Transverse colon (tissue), 4 donors: ENCODE measurements around the gene GALNT18. TPM values are rescaled to one million over a fixed set of nuclear protein-coding genes. Genes with fewer than 3 reads are reported as not detected.

Experiments used
- DNase-seq: peaks from one replicate; pipeline ENCODE4 v3.0.0-alpha.2; 2019
- H3K27ac ChIP-seq, 4 donors: fragments of 200-600 bp; sonication (generic); 2 replicates each; pipeline ENCODE4 v1.5.1; 2016 to 2018; ENCODE audit warnings: inconsistent platforms in 4 of 4
- H3K27me3 ChIP-seq: fragments of 200-600 bp; sonication (generic); 2 replicates; pipeline ENCODE4 v1.5.1; 2017; ENCODE audit warnings: inconsistent platforms
- H3K36me3 ChIP-seq, 4 donors: fragments of 200-600 bp; sonication (generic); 2 replicates each; pipeline ENCODE4 v1.5.1; 2017 to 2019; ENCODE audit warnings: inconsistent platforms in 4 of 4
- H3K4me1 ChIP-seq, 4 donors: fragments of 200-600 bp; sonication (generic); 2 replicates each; pipeline ENCODE4 v1.5.1; 2017 to 2020; ENCODE audit warnings: inconsistent platforms in 4 of 4
- H3K4me3 ChIP-seq, 4 donors: fragments of 200-600 bp; sonication (generic); 1 replicate in 1 of 4; 2 replicates in 3 of 4; pipeline versions ENCODE4 v1.5.1 to v1.6.1; 2017 to 2019; ENCODE audit warnings: inconsistent platforms in 4 of 4
- H3K9me3 ChIP-seq, 2 donors: fragments of 200-600 bp; sonication (generic); 2 replicates each; pipeline ENCODE4 v1.5.1; 2017 to 2019; ENCODE audit warnings: inconsistent platforms in 2 of 2
- CTCF ChIP-seq, 5 experiments: fragments of 200-600 bp in 3 of 5; fragments of 450-650 bp in 2 of 5; sonication (generic) in 3 of 5; IDR thresholded peaks; 1 replicate in 2 of 5; 2 replicates in 3 of 5; pipeline ENCODE4 v1.5.1; 2016 to 2017; ENCODE audit warnings: antibody characterized with exemption in 5 of 5, inconsistent platforms in 3 of 5, mild to moderate bottlenecking in 2 of 5, moderate library complexity in 1 of 5
- EP300 ChIP-seq: sonication (generic); formaldehyde crosslinking; IDR thresholded peaks from one replicate; pipeline ENCODE4 v1.6.1; 2017; ENCODE audit warnings: antibody characterized with exemption, low read depth
- POLR2A ChIP-seq: fragments of 450-650 bp; IDR thresholded peaks from one replicate; pipeline ENCODE4 v1.6.1; 2016; ENCODE audit warnings: antibody characterized with exemption, mild to moderate bottlenecking, moderate library complexity
- POLR2AphosphoS5 ChIP-seq, 3 donors: sonication (generic); formaldehyde crosslinking; IDR thresholded peaks; one replicate each; pipeline ENCODE4 v1.6.1; 2016; ENCODE audit warnings: antibody characterized with exemption in 3 of 3
- WGBS, 2 donors: methylation state at CpG; one replicate each; pipeline ENCODE4 v1.1.5; 2018; ENCODE audit warnings: low coverage in 1 of 2; 5-methylcytosine and 5-hydroxymethylcytosine counted together
- in situ Hi-C, 4 donors: fragments of 200-750 bp; cut with MboI; loops; one replicate each; pipeline versions ENCODE4 v1.15.0 to v1.15.1; 2017; ENCODE audit warnings: low sequenced_read_pairs in 3 of 4, low pct_ligation_motif_present in 1 of 4, low pct_unique_long_range_greater_than_20kb in 1 of 4
- intact Hi-C: fragments of 100-400 bp; cut with DNase I; formaldehyde crosslinking; loops from one replicate; pipeline ENCODE4 v1.15.1; 2023; ENCODE audit warnings: low total_unique reads
- total RNA-seq, 4 donors: library from RNA; depleted of rRNA; stranded (reverse); fragments of >200 nt; gene quantifications; one replicate each; pipeline ENCODE4 v1.1.0, GENCODE V29; 2016

Gene GALNT18
- total RNA-seq, 4 donors from 2014 or later: 5.6 to 22.1 (median 8.4) TPM

GRCh38 chr11:11289669-11290068 lies 332.1 kb downstream of the GALNT18 start:
- TF ChIP-seq POLR2AphosphoS5 (IDR thresholded peaks at IDR 0.05): no peak
- Histone ChIP-seq H3K4me1 (no peaks in the 10 kb centered on the region), H3K9me3 (no peaks in the 10 kb centered on the region), H3K27ac (no peak overlapping the region), H3K27me3 (no peaks in the 10 kb centered on the region), H3K4me3 (no peak overlapping the region), H3K36me3 (no peaks in the 10 kb centered on the region)
- in situ Hi-C loops: no loop called here
- WGBS, 2 donors: 77% methylated on average over 1 of the region's 1 CpG; no CpG with 5 or more reads in 1 of the 2 donors
- DNase-seq: no peak
- intact Hi-C loops: no loop called here

GRCh38 chr11:11288972-11289616 lies 332.7 kb downstream of the GALNT18 start:
- intact Hi-C loops (no loop called here), in situ Hi-C loops (no loop called here)
- Histone ChIP-seq H3K36me3 (no peaks in the 10 kb centered on the region), H3K4me1 (no peaks in the 10 kb centered on the region), H3K4me3 (no peak overlapping the region), H3K27me3 (no peaks in the 10 kb centered on the region), H3K9me3 (no peaks in the 10 kb centered on the region), H3K27ac (no peak overlapping the region)
- WGBS, 2 donors: 87 to 92% methylated on average over 5 to 7 of the region's 7 CpGs
- no peak for DNase-seq
- TF ChIP-seq POLR2A (no peak), POLR2AphosphoS5 (IDR thresholded peaks at IDR 0.05) (no peak), EP300 (no peak), CTCF (IDR thresholded peaks at IDR 0.05) (no peak)

- intact Hi-C loops (no loop called here), in situ Hi-C loops (no loop called here)
- 65 to 66% methylated on average over 3 to 4 of the region's 4 CpGs for WGBS, 2 donors
- DNase-seq: no peak
- H3K9me3 ChIP-seq: no peaks in the 10 kb centered on the region
- TF ChIP-seq POLR2AphosphoS5 (IDR thresholded peaks at IDR 0.05) (no peak), EP300 (no peak), CTCF (IDR thresholded peaks at IDR 0.05) (no peak), POLR2A (no peak)
- H3K4me3 ChIP-seq: no peak overlapping the region
- H3K27ac ChIP-seq: no peak overlapping the region
- no peaks in the 10 kb centered on the region for H3K27me3 ChIP-seq
- no peaks in the 10 kb centered on the region for H3K36me3 ChIP-seq
- peaks cover 0 to 2% (median 0%) of the 10 kb centered on the region in 4 donors for H3K4me1 ChIP-seq
Observed at GRCh38 chr11:11284481-11284880, 337.3 kb downstream of the GALNT18 start.

- H3K27me3 ChIP-seq: no peaks in the 10 kb centered on the region
- H3K4me3 ChIP-seq: no peak overlapping the region
- peaks cover 0 to 2% (median 0%) of the 10 kb centered on the region in 4 donors for H3K4me1 ChIP-seq
- intact Hi-C loops: no loop called here
- DNase-seq: no peak
- in situ Hi-C loops: no loop called here
- no peaks in the 10 kb centered on the region for H3K36me3 ChIP-seq
- H3K9me3 ChIP-seq: no peaks in the 10 kb centered on the region
- 75% methylated on average over 5 of the region's 5 CpGs; no CpG with 5 or more reads in 1 of the 2 donors for WGBS, 2 donors
- H3K27ac ChIP-seq: no peak overlapping the region
- TF ChIP-seq POLR2AphosphoS5 (IDR thresholded peaks at IDR 0.05): no peak
- TF ChIP-seq POLR2A: no peak
- no peak for TF ChIP-seq EP300
- TF ChIP-seq CTCF (IDR thresholded peaks at IDR 0.05): no peak
Observed at GRCh38 chr11:11281626-11282025, 340.2 kb downstream of the GALNT18 start.

- H3K27me3 ChIP-seq: no peaks in the 10 kb centered on the region
- H3K27ac ChIP-seq: no peak overlapping the region
- peaks cover 0 to 2% (median 0%) of the 10 kb centered on the region in 4 donors for H3K4me1 ChIP-seq
- DNase-seq: no peak
- intact Hi-C loops: no loop called here
- no peaks in the 10 kb centered on the region for H3K9me3 ChIP-seq
- 88% methylated on average over 5 of the region's 5 CpGs; no CpG with 5 or more reads in 1 of the 2 donors for WGBS, 2 donors
- in situ Hi-C loops: no loop called here
- H3K4me3 ChIP-seq: no peak overlapping the region
- TF ChIP-seq CTCF (IDR thresholded peaks at IDR 0.05): no peak
- no peak for TF ChIP-seq POLR2A
- TF ChIP-seq POLR2AphosphoS5 (IDR thresholded peaks at IDR 0.05): no peak
- TF ChIP-seq EP300: no peak
- no peaks in the 10 kb centered on the region for H3K36me3 ChIP-seq
Observed at GRCh38 chr11:11280826-11281225, 341.0 kb downstream of the GALNT18 start.
